ENCODE results near the gene AGGF1. TPM values are rescaled to one million over a fixed set of nuclear protein-coding genes. Genes with fewer than 3 reads are reported as not detected.

The AGGF1 gene
- total RNA-seq, 2 experiments from 2014 or later, result 27.7 to 33.5 TPM

DNA sequence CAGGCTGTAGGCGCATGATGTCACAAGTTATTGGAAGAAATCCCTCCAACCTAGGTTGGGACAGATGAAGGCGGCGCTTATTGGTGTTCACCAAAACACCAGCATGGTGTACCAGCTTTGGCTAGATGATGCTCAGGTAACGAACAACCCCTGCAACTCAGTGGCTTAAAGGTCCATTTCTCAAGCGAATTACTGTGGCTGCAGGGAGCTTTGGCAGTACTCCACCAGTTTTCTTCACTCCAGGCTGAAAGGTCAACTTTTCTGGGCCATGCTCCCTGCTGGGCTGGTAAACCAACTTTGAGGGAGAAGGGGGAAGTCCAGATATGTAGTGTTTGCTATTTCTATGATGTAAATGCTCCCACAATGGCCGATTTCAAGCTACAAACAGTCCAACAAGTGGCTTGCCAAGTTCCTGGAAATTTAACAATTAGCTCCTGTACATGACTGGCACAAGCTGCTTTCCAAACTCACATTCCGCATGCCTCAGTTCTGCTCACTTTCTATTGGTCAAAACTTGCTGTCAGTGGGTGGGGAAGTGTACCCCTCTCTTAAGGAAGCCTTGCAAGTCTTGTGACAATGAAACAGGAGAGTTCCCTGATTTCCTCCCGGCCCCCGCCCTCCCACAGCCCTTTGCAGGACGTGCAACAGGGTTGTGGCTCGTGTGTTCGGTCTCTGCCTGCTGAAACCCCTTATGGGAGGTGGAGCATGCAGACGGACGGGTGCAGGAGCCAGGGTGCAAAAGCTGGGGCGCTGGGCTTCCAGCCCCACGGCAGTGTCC lies 57.5 kb downstream of the AGGF1 start:
- H3K4me3 Mint-ChIP-seq, result peak overlapping the region; percentile 85
- peaks cover 14% of the 10 kb centered on the region for H3K36me3 Mint-ChIP-seq (ENCODE audit: low read depth)
- no peaks in the 10 kb centered on the region for H3K9me3 Mint-ChIP-seq
- ATAC-seq (peak; percentile 36), DNase-seq (no peak)
- ChIA-PET CTCF (interaction anchor here (0.8 to 5.1 kb wide), 5 partner anchors 10 to 405 kb away, joined by 3 to 69 read pairs (median 4); partner anchors contain the start of gene WDR41), POLR2A (interaction anchor here (1.1 to 2.8 kb wide), 3 partner anchors 10 to 56 kb away, joined by 3 to 15 read pairs (median 4); no protein-coding TSS in a partner anchor)
- no peak for TF ChIP-seq CTCF (IDR thresholded peaks at IDR 0.05)
- intact Hi-C loops (cut with micrococcal nuclease), result no loop called here
- peak overlapping the region; percentile 82 for H3K27ac Mint-ChIP-seq
- H3K27me3 Mint-ChIP-seq, result no peaks in the 10 kb centered on the region
- peaks cover 20% of the 10 kb centered on the region for H3K4me1 Mint-ChIP-seq (ENCODE audit: low read depth)

GRCh38 chr5:77095189-77095588 lies 65.0 kb downstream of the AGGF1 start:
- CTCF ChIA-PET, result no interaction called here
- POLR2A ChIA-PET, result interaction anchor here (1.0 kb wide), 1 partner anchor 9 kb away, joined by 3 read pairs; no protein-coding TSS in a partner anchor
- DNase-seq (no peak), ATAC-seq (no peak)
- H3K9me3 Mint-ChIP-seq, result no peaks in the 10 kb centered on the region
- no peak for TF ChIP-seq CTCF (IDR thresholded peaks at IDR 0.05)
- intact Hi-C loops (cut with micrococcal nuclease), result no loop called here
- peaks cover 1% of the 10 kb centered on the region for H3K36me3 Mint-ChIP-seq (ENCODE audit: low read depth)
- H3K4me1 Mint-ChIP-seq (ENCODE audit: low read depth), result no peaks in the 10 kb centered on the region
- H3K4me3 Mint-ChIP-seq, result no peak overlapping the region
- no peak overlapping the region for H3K27ac Mint-ChIP-seq
- peaks cover 1% of the 10 kb centered on the region for H3K27me3 Mint-ChIP-seq

DNA sequence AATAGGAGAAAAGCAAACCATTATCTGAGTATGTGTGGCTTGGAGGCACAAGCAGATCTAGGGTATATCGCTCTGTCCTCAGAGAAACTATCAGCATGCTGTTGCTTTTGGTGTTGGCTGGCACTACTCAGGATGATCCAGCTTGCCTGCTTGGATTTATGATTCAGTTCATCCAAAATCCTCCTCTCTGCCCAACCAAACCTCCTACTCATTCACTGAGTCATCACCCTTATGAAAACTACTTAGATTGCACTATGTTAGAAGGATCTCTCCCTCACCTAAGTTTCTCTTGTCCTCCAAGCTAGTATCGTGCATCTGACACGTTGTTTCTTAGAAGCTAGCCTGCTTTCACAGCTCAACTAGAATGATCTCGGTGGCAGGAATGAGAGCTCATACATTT lies 71.1 kb downstream of the AGGF1 start:
- no peak for ATAC-seq
- CTCF ChIA-PET, result no interaction called here

GRCh38 chr5:77102549-77102948 lies 72.3 kb downstream of the AGGF1 start:
- Mint-ChIP-seq H3K4me1 (ENCODE audit: low read depth) (peaks cover 4% of the 10 kb centered on the region), H3K27ac (no peak overlapping the region), H3K36me3 (ENCODE audit: low read depth) (peaks cover 3% of the 10 kb centered on the region), H3K4me3 (no peak overlapping the region), H3K27me3 (no peaks in the 10 kb centered on the region), H3K9me3 (no peaks in the 10 kb centered on the region)
- no peak for DNase-seq
- TF ChIP-seq CTCF (IDR thresholded peaks at IDR 0.05), result no peak
- no peak for ATAC-seq
- intact Hi-C loops (cut with micrococcal nuclease), result no loop called here
- CTCF ChIA-PET, result interaction anchor here (1.1 kb wide), 1 partner anchor 19 kb away, joined by 4 read pairs; no protein-coding TSS in a partner anchor
- POLR2A ChIA-PET, result no interaction called here

More for the DNA sequence above, 71.1 kb downstream of the AGGF1 start:
- DNase-seq, result no peak
- Mint-ChIP-seq H3K27me3 (no peaks in the 10 kb centered on the region), H3K4me1 (ENCODE audit: low read depth) (peaks cover 4% of the 10 kb centered on the region), H3K36me3 (ENCODE audit: low read depth) (no peaks in the 10 kb centered on the region), H3K4me3 (no peak overlapping the region), H3K9me3 (no peaks in the 10 kb centered on the region), H3K27ac (no peak overlapping the region)
- TF ChIP-seq CTCF (IDR thresholded peaks at IDR 0.05), result no peak
- POLR2A ChIA-PET, result no interaction called here
- intact Hi-C loops (cut with micrococcal nuclease), result no loop called here

- POLR2A ChIA-PET, result no interaction called here
- TF ChIP-seq CTCF (IDR thresholded peaks at IDR 0.05), result no peak
Observed at GRCh38 chr5:77103457-77103856, 73.3 kb downstream of the AGGF1 start.

More at GRCh38 chr5:77103457-77103856, 73.3 kb downstream of the AGGF1 start:
- peaks cover 3% of the 10 kb centered on the region for H3K36me3 Mint-ChIP-seq (ENCODE audit: low read depth)
- ATAC-seq, result no peak
- no peaks in the 10 kb centered on the region for H3K9me3 Mint-ChIP-seq
- CTCF ChIA-PET, result interaction anchor here (1.1 kb wide), 1 partner anchor 20 kb away, joined by 4 read pairs; no protein-coding TSS in a partner anchor
- H3K27me3 Mint-ChIP-seq, result no peaks in the 10 kb centered on the region
- peaks cover 4% of the 10 kb centered on the region for H3K4me1 Mint-ChIP-seq (ENCODE audit: low read depth)
- no peak overlapping the region for H3K27ac Mint-ChIP-seq
- DNase-seq, result no peak
- intact Hi-C loops (cut with micrococcal nuclease), result no loop called here
- H3K4me3 Mint-ChIP-seq, result no peak overlapping the region

Measured in activated CD8-positive, alpha-beta T cell treated with anti-CD3 and anti-CD28 coated beads for 36 hours (primary cell).